ES-I3 (cell line): ENCODE data around the gene RNF8.
"Not testable (repeated sequence)": the region's sequence is repeated elsewhere in the genome, so short reads cannot be mapped to it uniquely, and the experiment has no call there.

Experiments used
- H3K36me3 ChIP-seq: 2 replicates; pipeline ENCODE4 v1.6.1; 2013; ENCODE audit warnings: mild to moderate bottlenecking, low read length, control low read depth, moderate library complexity; ENCODE audit not compliant: insufficient read depth
- H3K4me1 ChIP-seq: 2 replicates; pipeline ENCODE4 v1.6.1; 2013; ENCODE audit warnings: mild to moderate bottlenecking, control low read depth, low read length; ENCODE audit not compliant: insufficient read depth
- H3K9ac ChIP-seq: 2 replicates; pipeline ENCODE4 v1.6.1; 2013; ENCODE audit warnings: low read depth, mild to moderate bottlenecking, low read length, moderate library complexity
- H3K9me3 ChIP-seq: 2 replicates; pipeline ENCODE4 v1.6.1; 2013; ENCODE audit warnings: mild to moderate bottlenecking, low read length, moderate library complexity; ENCODE audit not compliant: control insufficient read depth, insufficient read depth

RNF8 gene

DNA sequence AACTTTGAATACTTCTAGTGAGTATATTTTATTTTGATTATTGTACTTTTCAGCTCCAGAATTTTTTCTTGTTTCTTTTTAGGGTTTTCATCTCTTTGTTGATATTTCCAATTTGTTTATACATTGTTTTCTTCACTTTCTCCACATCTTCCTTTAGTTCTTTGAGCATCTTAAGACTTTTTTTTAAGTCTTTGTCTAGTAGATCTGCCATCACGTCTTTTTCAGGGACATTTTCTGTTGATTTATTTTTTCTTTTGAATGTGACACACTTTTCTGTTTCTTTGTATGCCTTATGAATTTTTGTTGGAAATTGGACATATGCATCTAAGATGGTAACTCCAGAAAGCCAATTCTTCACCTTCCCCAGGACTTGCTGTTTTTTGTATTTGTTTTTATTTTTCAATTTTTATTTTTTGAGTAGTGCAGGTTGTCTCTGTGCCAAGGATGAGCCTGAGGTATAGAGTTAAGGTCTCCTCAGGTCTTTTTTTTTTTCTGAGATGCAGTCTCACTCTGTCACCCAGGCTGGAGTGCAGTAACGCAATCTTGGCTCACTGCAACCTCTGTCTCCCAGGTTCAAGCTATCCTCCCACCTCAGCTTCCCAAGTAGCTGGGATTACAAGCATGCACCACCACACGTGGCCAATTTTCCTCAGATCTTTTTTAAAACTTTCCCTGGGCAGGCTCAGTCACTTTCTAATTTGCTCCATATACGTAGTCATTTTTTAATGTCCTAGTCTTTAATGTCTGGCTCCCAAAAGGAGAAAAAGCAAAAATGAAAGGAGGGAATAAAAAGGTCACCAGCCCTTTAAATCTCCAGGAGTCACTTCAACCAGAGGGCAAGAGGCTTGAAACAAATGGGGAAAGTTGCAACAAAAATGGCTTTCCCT lies 72.5 kb downstream of the RNF8 start:
- Histone ChIP-seq H3K9me3 (peaks cover 5% of the 10 kb centered on the region; the same call in 1 of the 2 replicates), H3K9ac (no peak overlapping the region), H3K36me3 (no peaks in the 10 kb centered on the region), H3K4me1 (no peaks in the 10 kb centered on the region)

DNA sequence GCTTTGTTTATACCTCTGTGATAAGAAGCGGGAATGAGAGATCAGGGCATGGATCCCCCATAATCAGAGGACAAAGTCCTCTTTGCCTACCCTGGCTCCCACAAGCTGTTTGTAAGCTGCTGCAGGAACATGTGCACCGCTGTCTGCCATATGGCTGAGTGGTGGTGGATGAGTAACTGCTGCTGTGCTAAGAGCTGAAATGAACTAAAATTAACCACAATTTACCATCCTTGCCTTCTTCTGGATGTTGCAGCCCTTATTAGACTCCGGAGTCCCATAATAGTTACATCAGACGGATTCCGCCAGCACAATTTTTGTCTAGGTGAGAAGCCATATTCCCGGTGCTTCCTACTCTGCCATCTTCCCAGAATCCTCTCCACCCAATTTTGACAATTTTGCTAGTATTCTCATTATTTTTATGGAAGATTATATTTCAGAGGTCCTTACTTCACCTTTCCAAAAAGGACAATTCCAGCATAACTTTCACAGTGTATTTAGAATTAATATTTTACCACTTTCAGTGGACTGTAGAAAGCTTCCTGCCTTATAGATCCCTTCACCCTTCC lies 73.2 kb downstream of the RNF8 start:
- Histone ChIP-seq H3K9me3 (peaks cover 5% of the 10 kb centered on the region; the same call in 1 of the 2 replicates), H3K9ac (no peak overlapping the region), H3K4me1 (no peaks in the 10 kb centered on the region), H3K36me3 (no peaks in the 10 kb centered on the region)

DNA sequence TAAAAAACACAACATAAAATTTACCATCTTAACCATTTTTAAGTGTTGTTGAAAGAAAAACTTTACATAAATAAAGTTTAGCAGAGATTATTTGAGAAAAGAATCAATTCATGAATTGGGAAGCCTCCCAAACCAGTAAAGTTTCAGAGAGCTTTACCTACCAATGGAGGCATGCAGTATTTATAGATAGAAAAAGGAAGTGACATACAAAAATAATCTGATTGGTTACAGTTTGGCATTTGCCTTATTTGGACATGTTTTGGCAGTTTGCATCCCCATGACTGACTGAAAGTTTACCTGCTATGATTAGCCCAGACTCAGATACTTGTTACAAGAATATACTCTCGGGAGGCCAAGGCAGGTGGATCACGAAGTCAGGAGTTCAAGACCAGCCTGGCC lies 75.6 kb downstream of the RNF8 start:
- Histone ChIP-seq H3K4me1 (peaks cover 4% of the 10 kb centered on the region), H3K36me3 (no peaks in the 10 kb centered on the region), H3K9me3 (peaks cover 5% of the 10 kb centered on the region; the same call in 1 of the 2 replicates), H3K9ac (no peak overlapping the region)

DNA sequence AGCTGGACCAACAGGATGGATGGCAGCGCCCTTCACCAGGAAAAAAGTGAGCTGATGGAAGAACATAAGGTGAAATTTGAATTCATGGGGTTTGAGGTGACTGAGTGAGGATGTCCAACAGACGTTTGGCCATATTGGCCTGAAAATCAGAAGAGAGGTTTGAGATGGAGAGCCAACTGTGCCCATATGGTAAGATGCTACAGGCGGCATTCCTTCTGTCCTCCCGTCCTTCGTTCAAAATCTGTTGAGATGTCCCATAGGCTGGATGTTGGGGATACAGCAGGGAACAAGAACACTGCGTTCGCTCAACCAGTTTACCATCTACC lies 78.8 kb downstream of the RNF8 start:
- H3K4me1 ChIP-seq: peaks cover 4% of the 10 kb centered on the region
- H3K36me3 ChIP-seq: peaks cover 2% of the 10 kb centered on the region
- no peaks in the 10 kb centered on the region for H3K9me3 ChIP-seq
- peak overlapping the region; percentile 74 for H3K9ac ChIP-seq

DNA sequence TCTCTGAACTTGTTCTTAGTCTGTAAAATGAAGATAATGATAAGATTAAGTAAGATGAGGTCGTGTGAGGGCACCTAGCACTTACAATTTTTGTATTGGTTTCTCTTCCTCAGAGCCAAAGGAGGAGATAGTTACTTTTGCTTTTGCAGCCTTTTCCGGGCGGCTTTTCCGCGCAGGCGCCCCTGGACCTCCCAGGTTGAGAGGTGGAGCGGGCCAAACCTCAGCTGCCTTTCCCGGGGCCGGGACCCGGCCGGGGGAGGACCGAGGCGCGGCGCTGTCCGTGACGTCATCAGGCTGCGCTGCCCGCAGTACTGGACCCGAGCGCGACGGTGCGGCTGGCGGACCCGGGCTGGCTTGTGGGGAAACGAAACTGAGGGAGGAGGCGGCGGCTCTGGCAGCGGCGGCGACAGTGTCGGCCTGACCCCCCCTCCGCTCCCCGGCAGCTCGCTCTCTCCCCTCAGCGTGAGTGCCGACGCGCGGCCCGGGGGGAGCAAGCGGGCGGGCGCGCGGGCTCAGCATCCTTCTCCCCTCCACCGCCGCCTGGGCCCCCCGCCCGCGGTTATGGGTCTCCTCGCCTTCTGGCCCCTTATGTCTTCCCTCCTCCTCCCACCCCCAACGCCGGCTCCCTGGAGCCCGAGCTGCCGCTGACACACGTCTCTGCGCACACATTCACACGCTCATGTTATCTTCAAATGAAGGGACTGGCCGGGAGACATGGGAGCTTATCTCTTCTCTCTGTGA lies 79.3 kb downstream of the RNF8 start, which contains the start of gene CMTR1:
CMTR1 (plus strand) TSS at position 306 of the 741 bp plus-strand sequence. CDS start 2,409 bp downstream, outside the sequence.
- H3K9ac ChIP-seq: peak within 1 kb of the TSS; percentile 74
- no peaks in the 10 kb centered on the region for H3K9me3 ChIP-seq
- H3K4me1 ChIP-seq: peaks cover 4% of the 10 kb centered on the region
- peaks cover 4% of the 10 kb centered on the region for H3K36me3 ChIP-seq

DNA sequence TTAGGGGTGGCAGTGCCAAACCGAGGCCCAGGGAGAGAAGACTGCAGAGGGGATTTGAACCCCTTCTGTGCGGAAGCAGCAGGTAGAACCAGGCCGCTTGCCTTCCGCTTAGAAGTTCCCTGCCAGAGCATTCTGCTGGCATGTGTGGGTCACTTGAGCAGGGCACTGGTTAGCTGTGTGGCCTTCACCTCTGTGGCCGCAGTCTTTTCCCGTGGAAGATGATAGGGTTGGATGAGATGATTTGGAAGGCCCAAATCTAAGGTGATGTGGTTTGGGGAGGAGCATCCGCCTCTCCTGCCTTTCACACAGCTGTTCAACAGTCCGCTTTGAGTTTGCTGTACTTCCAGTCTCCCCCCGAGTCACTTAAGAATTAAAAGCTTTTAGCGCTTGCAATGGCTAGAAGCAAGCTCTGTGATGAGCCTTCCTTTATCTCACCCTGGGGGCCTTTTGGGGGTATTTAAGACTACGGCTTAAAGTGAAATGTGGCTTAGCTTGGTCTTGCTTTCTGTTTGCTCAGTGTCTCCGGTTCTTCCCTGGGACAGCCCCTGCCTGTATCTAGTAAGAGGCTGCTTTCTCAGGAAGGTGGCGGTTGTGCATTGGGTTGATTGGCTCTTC lies 80.0 kb downstream of the RNF8 start:
- Histone ChIP-seq H3K4me1 (peaks cover 4% of the 10 kb centered on the region), H3K9me3 (no peaks in the 10 kb centered on the region), H3K9ac (peak overlapping the region; percentile 74)

DNA sequence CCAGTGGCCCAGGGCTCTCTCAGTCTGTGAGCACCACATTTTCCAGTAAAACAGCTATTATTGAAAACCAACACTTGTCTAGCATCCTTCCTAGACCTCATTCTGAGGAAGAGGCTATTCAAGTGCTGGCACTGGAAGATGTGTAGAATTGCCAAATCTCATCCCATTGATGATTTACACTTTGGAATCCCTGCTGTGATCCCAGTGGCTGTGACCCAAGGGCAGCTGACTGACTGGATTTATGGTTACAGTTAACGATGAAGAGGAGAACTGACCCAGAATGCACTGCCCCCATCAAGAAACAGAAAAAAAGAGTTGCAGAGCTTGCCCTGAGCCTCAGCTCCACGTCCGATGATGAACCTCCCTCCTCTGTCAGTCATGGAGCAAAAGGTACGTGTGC lies 81.6 kb downstream of the RNF8 start:
- Histone ChIP-seq H3K36me3 (peaks cover 4% of the 10 kb centered on the region), H3K9ac (no peak overlapping the region), H3K9me3 (no peaks in the 10 kb centered on the region), H3K4me1 (peaks cover 4% of the 10 kb centered on the region)

More for the DNA sequence above, 80.0 kb downstream of the RNF8 start:
- peaks cover 4% of the 10 kb centered on the region for H3K36me3 ChIP-seq

DNA sequence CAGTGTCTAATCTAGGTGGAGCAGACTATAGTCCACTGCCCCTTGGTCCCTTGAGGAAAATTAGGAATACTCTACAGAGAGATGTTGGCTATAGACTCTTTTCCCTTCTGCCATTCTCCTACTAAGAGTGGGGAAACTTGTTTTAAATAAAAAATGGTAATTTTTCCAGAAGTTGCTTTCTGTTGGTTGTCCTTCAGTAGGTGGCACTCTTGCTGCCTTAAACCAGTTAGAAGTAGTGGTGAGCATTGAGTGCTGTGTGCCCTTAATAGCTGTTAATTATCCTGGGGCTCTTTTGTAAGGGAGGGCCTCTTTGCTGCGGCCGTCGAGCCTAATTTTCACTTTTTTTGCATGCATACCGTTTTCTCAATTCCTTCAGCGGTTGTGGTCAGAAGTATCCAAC lies 82.0 kb downstream of the RNF8 start:
- no peak overlapping the region for H3K9ac ChIP-seq
- H3K36me3 ChIP-seq: peaks cover 4% of the 10 kb centered on the region
- peaks cover 4% of the 10 kb centered on the region for H3K4me1 ChIP-seq
- H3K9me3 ChIP-seq: no peaks in the 10 kb centered on the region

DNA sequence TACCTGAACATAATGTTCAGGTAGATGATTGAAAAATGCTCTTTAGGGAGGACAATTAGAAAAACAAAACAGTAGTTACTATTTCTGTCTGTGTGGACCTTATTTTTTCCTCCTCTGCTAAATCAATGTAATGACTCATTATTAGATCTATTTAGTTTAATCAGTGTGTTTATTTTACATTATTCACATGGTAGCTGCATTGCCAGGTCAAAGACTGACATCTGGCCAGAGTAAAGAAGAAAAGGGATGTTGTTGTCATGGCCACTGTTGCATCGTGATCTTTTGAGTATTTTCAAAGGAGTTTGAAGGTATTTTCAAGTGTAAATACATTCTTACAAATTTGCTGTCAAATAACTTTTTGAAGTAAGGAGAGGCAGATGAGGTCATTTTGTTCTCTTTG lies 85.1 kb downstream of the RNF8 start:
- H3K36me3 ChIP-seq: peaks cover 4% of the 10 kb centered on the region
- no peak overlapping the region for H3K9ac ChIP-seq
- H3K4me1 ChIP-seq: peaks cover 4% of the 10 kb centered on the region; the same call in 1 of the 2 replicates
- H3K9me3 ChIP-seq: no peaks in the 10 kb centered on the region

DNA sequence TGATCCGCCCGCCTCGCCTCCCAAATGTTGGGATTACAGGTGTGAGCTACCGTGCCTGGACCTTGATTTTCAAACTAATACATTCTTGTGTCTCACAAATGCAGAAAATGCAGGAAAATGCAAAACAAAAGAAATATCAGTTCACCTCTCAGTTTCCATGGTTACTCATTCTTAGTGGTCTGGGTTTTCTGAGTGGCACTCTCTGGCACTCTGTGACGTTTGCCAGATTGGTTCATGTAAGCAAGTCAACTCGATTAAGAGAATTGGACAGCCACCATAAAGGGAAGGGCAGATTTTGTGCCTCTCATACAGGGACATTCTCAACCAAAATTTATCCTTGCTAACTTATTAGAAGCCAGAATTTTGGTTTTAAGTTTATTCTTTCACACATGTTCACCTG lies 87.9 kb downstream of the RNF8 start:
- Histone ChIP-seq H3K9me3 (no peaks in the 10 kb centered on the region), H3K9ac (no peak overlapping the region), H3K36me3 (peaks cover 11% of the 10 kb centered on the region), H3K4me1 (no peaks in the 10 kb centered on the region)

DNA sequence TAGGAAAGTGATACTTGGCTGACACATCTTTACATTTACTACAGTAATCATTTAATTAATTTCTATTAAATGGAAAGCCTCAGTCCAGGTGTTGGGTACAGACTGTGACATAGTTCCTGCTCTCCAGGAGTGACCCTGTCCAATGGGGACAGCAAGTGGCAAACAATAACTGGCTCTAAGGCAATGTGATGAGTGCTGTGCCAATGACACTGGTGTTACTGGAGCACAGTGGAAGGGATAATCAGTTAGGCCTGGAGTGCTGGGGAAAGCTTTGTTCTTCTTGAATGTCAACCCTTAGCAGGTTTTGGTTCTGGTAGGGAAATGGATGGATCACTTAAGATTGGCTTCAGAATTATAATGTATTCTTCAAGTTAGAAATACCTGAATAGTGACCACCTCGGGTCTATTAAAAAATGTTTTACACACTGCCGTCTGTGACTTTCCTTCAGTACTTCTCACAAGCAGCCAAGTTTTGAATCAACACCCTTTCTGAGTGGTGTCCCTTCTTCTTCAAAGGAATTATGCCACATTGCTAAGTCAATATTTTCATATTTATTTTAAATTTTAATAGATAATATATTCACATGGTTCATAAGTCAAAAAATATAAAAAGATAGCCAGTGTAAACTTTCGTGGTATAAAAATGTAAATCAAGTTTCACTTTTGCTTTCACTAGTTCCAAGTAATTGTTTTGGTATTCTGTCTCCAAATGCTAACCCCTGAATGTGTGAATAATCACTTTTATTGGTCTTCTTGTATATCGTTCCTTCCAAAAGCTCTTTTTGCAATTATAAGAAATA lies 88.8 kb downstream of the RNF8 start:
- Histone ChIP-seq H3K4me1 (no peaks in the 10 kb centered on the region), H3K9ac (no peak overlapping the region), H3K9me3 (no peaks in the 10 kb centered on the region), H3K36me3 (peaks cover 13% of the 10 kb centered on the region)

DNA sequence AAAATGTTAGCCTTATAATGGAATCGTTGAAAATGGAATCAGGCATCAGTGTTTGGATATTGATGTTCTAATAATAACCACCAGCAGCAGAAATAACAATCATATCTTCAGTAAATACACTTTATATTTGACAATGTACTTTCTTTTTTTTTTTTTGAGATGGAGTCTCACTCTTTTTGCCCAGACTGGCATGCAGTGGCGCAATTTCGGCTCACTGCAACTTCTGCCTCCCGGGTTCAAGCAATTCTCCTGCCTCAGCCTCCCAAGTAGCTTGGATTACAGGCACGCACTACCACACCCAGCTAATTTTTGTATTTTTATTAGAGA lies 89.4 kb downstream of the RNF8 start:
- peaks cover 11% of the 10 kb centered on the region for H3K36me3 ChIP-seq
- H3K9ac ChIP-seq, H3K4me1 ChIP-seq, H3K9me3 ChIP-seq: not testable (repeated sequence)
